Effector memory CD8-positive, alpha-beta T cell (primary cell): ENCODE results near the gene HOXB1.
A peak's percentile ranks its signal among the peaks of the same experiment; 100 is the strongest.
"Not testable (repeated sequence)": the region's sequence is repeated elsewhere in the genome, so short reads cannot be mapped to it uniquely, and the experiment has no call there.

Source experiments
- ATAC-seq: fragments of 150-1000 bp; cut with Tn5 transposase; replicated peaks from 2 replicates; pipeline ENCODE4 v1.10.0; 2021; ENCODE audit warnings: mild to moderate bottlenecking, moderate library complexity
- DNase-seq, 3 experiments: peaks; one replicate each; pipeline ENCODE4 v3.0.0; 2021
- H3K27ac Mint-ChIP-seq, 2 donors: one replicate each; pipeline ENCODE4 v1.8.0; 2022; ENCODE audit warnings: mild to moderate bottlenecking in 2 of 2, mixed read lengths in 2 of 2, moderate library complexity in 2 of 2
- H3K27me3 Mint-ChIP-seq, 2 donors: one replicate each; pipeline ENCODE4 v1.8.0; 2022; ENCODE audit warnings: mixed read lengths in 2 of 2
- H3K36me3 Mint-ChIP-seq: one replicate; pipeline ENCODE4 v1.8.0; 2022; ENCODE audit warnings: mild to moderate bottlenecking, moderate library complexity, mixed read lengths; ENCODE audit not compliant: insufficient read depth
- H3K4me1 Mint-ChIP-seq, 2 donors: one replicate each; pipeline ENCODE4 v1.8.0; 2022; ENCODE audit warnings: low read depth in 2 of 2, mixed read lengths in 2 of 2
- H3K4me3 Mint-ChIP-seq, 2 donors: one replicate each; pipeline ENCODE4 v1.8.0; 2022; ENCODE audit warnings: mild to moderate bottlenecking in 2 of 2, mixed read lengths in 2 of 2, moderate library complexity in 2 of 2
- H3K9me3 Mint-ChIP-seq, 2 donors: one replicate each; pipeline ENCODE4 v1.8.0; 2022; ENCODE audit warnings: mixed read lengths in 2 of 2

The HOXB1 gene

DNA sequence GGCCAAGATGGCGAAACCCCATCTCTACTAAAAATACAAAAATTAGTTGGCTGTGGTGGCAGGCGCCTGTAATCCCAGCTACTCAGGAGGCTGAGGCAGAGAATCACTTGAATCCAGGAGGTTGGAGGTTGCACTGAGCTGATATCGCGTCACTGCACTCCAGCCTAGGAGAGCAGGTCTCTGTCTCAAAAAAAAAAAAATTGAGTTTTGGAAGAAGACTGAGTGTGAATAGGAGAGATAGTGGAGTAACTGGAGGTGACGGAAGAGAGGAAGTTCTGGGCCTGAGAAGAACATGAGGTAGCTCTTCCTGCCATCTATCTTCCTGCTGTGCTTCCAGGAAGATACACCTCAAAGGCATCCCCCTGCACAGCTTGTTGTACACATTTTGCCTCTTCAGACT, 11.4 kb downstream of the HOXB1 start:
- Mint-ChIP-seq H3K9me3 (no peaks in the 10 kb centered on the region), H3K27me3 (peaks cover 25 to 80% of the 10 kb centered on the region in 2 donors), H3K4me1 (no peaks in the 10 kb centered on the region), H3K4me3 (no peak overlapping the region), H3K27ac (no peak overlapping the region), H3K36me3 (peaks cover 3% of the 10 kb centered on the region)
- ATAC-seq (no peak), DNase-seq (no peak)

GRCh38 chr17:48517478-48517877, 13.3 kb downstream of the HOXB1 start:
- peaks cover 13 to 80% of the 10 kb centered on the region in 2 donors for H3K27me3 Mint-ChIP-seq
- ATAC-seq (no peak), DNase-seq (no peak)
- H3K36me3 Mint-ChIP-seq = peaks cover 3% of the 10 kb centered on the region
- no peak overlapping the region for H3K27ac Mint-ChIP-seq
- no peaks in the 10 kb centered on the region for H3K9me3 Mint-ChIP-seq
- no peak overlapping the region for H3K4me3 Mint-ChIP-seq
- H3K4me1 Mint-ChIP-seq = peaks cover 6 to 11% of the 10 kb centered on the region in 2 donors

GRCh38 chr17:48515925-48516900, 14.6 kb downstream of the HOXB1 start:
- H3K4me1 Mint-ChIP-seq = peaks cover 6 to 11% of the 10 kb centered on the region in 2 donors
- peaks cover 3% of the 10 kb centered on the region for H3K36me3 Mint-ChIP-seq
- ATAC-seq (no peak), DNase-seq (no peak)
- H3K27me3 Mint-ChIP-seq = peaks cover 13 to 78% of the 10 kb centered on the region in 2 donors
- no peak overlapping the region for H3K4me3 Mint-ChIP-seq
- H3K27ac Mint-ChIP-seq = no peak overlapping the region
- H3K9me3 Mint-ChIP-seq = no peaks in the 10 kb centered on the region

GRCh38 chr17:48514477-48514876, 16.3 kb downstream of the HOXB1 start:
- H3K27me3 Mint-ChIP-seq = peaks cover 13 to 64% of the 10 kb centered on the region in 2 donors
- H3K27ac Mint-ChIP-seq = no peak overlapping the region
- no peak overlapping the region for H3K4me3 Mint-ChIP-seq
- H3K36me3 Mint-ChIP-seq = peaks cover 3% of the 10 kb centered on the region
- H3K9me3 Mint-ChIP-seq = no peaks in the 10 kb centered on the region
- peaks cover 13 to 19% of the 10 kb centered on the region in 2 donors for H3K4me1 Mint-ChIP-seq
- ATAC-seq (no peak), DNase-seq (no peak)

DNA sequence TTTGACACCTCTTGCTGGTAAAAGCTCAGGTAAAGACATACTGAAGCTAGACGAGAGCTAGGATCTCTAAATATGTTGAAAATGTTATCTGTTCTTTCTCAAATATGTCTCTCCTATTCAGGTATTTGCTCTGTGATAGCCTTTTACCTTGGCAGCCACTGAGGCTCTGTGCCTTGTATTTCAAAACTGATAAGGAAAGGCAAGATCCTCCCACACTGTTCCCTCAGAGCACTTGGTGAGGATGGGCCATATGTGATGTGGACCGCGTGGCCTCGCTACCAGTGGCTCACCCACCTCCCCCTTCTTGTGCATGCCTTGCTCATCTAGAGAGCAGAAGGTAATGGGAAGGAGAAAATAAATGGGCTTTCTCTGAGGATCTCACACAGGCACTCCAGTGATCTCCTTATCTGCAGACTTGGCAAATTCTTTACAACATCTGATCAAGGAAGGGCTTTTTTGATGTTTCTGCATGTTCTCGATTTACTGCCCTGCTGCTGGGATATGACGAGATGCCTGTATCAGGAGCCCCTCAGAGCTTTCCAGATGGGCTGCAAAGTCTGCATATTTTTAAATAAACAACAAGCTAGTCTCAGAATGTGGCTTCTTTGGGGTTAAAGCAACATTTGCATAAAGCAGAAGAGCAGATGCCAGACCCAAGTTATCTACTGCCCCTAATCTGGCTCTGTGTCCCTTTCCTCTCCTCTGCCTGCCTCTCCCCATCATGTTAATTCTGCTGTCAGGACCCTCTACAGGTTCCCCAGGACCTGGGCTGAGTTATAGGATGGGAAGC, 16.9 kb downstream of the HOXB1 start:
- no peak for ATAC-seq
- Mint-ChIP-seq H3K4me1 (peaks cover 13 to 19% of the 10 kb centered on the region in 2 donors), H3K4me3 (no peak overlapping the region), H3K27me3 (peaks cover 13 to 60% of the 10 kb centered on the region in 2 donors), H3K36me3 (peaks cover 3% of the 10 kb centered on the region), H3K27ac (no peak overlapping the region), H3K9me3 (no peaks in the 10 kb centered on the region)
- DNase-seq = no peak

DNA sequence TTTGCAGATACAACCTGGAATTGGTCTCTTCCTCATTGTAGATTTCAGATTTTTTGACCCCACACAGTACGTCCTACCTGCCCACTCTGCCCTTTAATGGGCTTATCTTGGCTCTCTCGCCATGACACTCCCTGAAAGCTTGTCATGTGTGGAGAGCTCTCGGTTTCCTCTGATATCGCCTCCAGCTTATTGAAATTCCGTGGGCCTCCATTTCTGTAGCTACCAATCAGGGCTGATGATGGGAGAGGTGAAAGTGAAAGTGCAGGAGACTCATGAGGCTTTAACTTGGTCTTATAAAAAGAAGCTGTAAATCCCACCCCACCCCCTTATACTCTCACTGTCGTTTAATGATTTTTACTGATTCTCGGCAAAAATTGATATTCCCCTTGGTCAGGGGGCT, 17.7 kb downstream of the HOXB1 start:
- Mint-ChIP-seq H3K36me3 (peaks cover 3% of the 10 kb centered on the region), H3K27ac (peak overlapping the region in 1 of 2 donors; percentile 57), H3K4me1 (peaks cover 13 to 19% of the 10 kb centered on the region in 2 donors), H3K27me3 (peaks cover 13 to 67% of the 10 kb centered on the region in 2 donors), H3K9me3 (no peaks in the 10 kb centered on the region), H3K4me3 (peak overlapping the region; percentile 53 to 61)
- no peak for ATAC-seq
- DNase-seq = no peak

GRCh38 chr17:48510761-48511604, 19.8 kb downstream of the HOXB1 start:
- Mint-ChIP-seq H3K4me1 (peaks cover 13 to 21% of the 10 kb centered on the region in 2 donors), H3K27ac (peak overlapping the region in 1 of 2 donors; percentile 30), H3K9me3 (no peaks in the 10 kb centered on the region), H3K27me3 (peaks cover 13 to 54% of the 10 kb centered on the region in 2 donors), H3K4me3 (peak overlapping the region in 1 of 2 donors; percentile 2), H3K36me3 (peaks cover 3% of the 10 kb centered on the region)
- peak; percentile 84 for ATAC-seq
- DNase-seq = no peak

- no peak for ATAC-seq
- Mint-ChIP-seq H3K27ac (peak overlapping the region in 1 of 2 donors; percentile 30), H3K4me1 (peaks cover 18 to 25% of the 10 kb centered on the region in 2 donors), H3K36me3 (peaks cover 3% of the 10 kb centered on the region), H3K9me3 (no peaks in the 10 kb centered on the region), H3K27me3 (peaks cover 7 to 48% of the 10 kb centered on the region in 2 donors), H3K4me3 (no peak overlapping the region)
- no peak for DNase-seq
Measured at GRCh38 chr17:48510381-48510760, 20.4 kb downstream of the HOXB1 start.

DNA sequence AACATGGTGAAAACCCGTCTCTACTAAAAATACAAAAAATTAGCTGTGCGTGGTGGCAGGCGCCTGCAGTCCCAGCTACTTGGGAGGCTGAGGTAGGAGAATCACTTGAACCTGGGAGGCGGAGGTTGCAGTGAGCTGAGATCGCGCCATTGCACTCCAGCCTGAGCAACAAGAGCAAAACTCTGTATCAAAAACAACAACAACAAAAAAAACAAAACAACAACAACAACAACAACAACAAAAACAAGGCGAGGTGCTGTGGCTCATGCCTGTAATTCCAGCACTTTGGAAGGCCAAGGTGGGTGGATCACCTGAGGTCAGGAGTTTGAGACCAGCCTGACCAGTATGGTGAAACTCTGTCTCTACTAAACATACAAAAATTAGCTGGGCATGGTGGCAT, 21.1 kb downstream of the HOXB1 start:
- not testable (repeated sequence) for H3K36me3 Mint-ChIP-seq, H3K27ac Mint-ChIP-seq, ATAC-seq, H3K9me3 Mint-ChIP-seq, H3K4me3 Mint-ChIP-seq, DNase-seq
- H3K4me1 Mint-ChIP-seq = peaks cover 18 to 30% of the 10 kb centered on the region in 2 donors
- peaks cover under 1 to 42% of the 10 kb centered on the region in 2 donors for H3K27me3 Mint-ChIP-seq

DNA sequence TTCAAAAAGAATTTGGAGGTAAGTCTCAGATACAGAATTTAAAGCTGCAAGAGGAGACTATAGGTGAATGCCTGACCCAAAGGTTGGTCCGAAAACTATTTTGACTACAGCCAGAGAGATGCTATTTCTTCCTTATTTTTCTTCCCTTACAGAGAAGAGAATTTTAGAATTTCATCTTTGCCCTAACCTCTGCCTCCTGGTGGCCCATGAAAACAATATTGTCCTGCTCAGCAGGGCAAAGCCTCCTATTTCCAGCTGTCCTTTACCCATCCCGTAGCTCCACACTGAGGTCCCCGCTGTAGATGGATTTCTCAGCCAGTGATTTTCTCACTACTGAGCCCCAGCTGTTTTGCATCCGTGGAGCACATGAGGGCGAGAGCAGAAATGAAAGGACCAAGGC, 24.6 kb downstream of the HOXB1 start:
- Mint-ChIP-seq H3K27ac (peak overlapping the region; percentile 62 to 86), H3K36me3 (no peaks in the 10 kb centered on the region), H3K9me3 (no peaks in the 10 kb centered on the region), H3K4me1 (peaks cover 12 to 19% of the 10 kb centered on the region in 2 donors), H3K4me3 (no peak overlapping the region), H3K27me3 (peaks cover 0 to 10% of the 10 kb centered on the region in 2 donors)
- ATAC-seq (no peak), DNase-seq (no peak)

DNA sequence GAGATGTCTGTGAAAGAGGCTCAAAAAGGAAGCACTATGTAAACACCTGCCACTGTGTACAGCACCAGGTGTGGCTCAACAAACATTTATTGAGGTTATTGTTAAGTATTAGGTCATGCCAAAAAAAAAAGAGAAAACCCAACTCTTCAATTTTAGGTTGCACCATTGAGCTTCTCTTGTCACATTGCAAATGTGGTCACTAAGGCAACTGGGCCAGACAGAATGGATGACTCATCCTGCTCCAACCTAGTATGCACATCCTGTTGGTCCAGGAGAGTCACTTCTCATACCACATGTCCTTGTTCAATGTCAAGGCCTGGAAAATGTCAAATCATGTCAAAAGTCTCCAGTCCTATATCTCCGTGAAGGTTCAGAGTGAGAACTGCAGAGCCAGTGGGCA, 25.0 kb downstream of the HOXB1 start:
- peak overlapping the region; percentile 62 to 86 for H3K27ac Mint-ChIP-seq
- H3K9me3 Mint-ChIP-seq = no peaks in the 10 kb centered on the region
- H3K4me3 Mint-ChIP-seq = no peak overlapping the region
- H3K4me1 Mint-ChIP-seq = peaks cover 9 to 16% of the 10 kb centered on the region in 2 donors
- DNase-seq (peak; percentile 27 to 43 (median 34)), ATAC-seq (peak; percentile 98)
- no peaks in the 10 kb centered on the region for H3K36me3 Mint-ChIP-seq
- H3K27me3 Mint-ChIP-seq = peaks cover 0 to 10% of the 10 kb centered on the region in 2 donors

GRCh38 chr17:48504953-48505352, 25.9 kb downstream of the HOXB1 start:
- no peak overlapping the region for H3K4me3 Mint-ChIP-seq
- peak overlapping the region; percentile 62 to 86 for H3K27ac Mint-ChIP-seq
- H3K9me3 Mint-ChIP-seq = no peaks in the 10 kb centered on the region
- peaks cover 0 to 17% of the 10 kb centered on the region in 2 donors for H3K27me3 Mint-ChIP-seq
- DNase-seq (no peak), ATAC-seq (no peak)
- peaks cover 5 to 11% of the 10 kb centered on the region in 2 donors for H3K4me1 Mint-ChIP-seq
- H3K36me3 Mint-ChIP-seq = no peaks in the 10 kb centered on the region

- DNase-seq (no peak), ATAC-seq (no peak)
- Mint-ChIP-seq H3K27me3 (peaks cover 0 to 16% of the 10 kb centered on the region in 2 donors), H3K4me3 (no peak overlapping the region), H3K27ac (peak overlapping the region in 1 of 2 donors; percentile 58), H3K4me1 (peaks cover 5 to 11% of the 10 kb centered on the region in 2 donors), H3K36me3 (no peaks in the 10 kb centered on the region), H3K9me3 (no peaks in the 10 kb centered on the region)
Measured at GRCh38 chr17:48503747-48504146, 27.1 kb downstream of the HOXB1 start.
